GM18511 (cell line): ENCODE data around the gene CCT7.

Experiments used
- ATAC-seq: cut with Tn5 transposase; IDR thresholded peaks from one replicate; pipeline ENCODE4 v1.9.1; 2021; ENCODE audit warnings: mild to moderate bottlenecking, moderate library complexity; ENCODE audit not compliant: unreplicated experiment

Gene CCT7

DNA sequence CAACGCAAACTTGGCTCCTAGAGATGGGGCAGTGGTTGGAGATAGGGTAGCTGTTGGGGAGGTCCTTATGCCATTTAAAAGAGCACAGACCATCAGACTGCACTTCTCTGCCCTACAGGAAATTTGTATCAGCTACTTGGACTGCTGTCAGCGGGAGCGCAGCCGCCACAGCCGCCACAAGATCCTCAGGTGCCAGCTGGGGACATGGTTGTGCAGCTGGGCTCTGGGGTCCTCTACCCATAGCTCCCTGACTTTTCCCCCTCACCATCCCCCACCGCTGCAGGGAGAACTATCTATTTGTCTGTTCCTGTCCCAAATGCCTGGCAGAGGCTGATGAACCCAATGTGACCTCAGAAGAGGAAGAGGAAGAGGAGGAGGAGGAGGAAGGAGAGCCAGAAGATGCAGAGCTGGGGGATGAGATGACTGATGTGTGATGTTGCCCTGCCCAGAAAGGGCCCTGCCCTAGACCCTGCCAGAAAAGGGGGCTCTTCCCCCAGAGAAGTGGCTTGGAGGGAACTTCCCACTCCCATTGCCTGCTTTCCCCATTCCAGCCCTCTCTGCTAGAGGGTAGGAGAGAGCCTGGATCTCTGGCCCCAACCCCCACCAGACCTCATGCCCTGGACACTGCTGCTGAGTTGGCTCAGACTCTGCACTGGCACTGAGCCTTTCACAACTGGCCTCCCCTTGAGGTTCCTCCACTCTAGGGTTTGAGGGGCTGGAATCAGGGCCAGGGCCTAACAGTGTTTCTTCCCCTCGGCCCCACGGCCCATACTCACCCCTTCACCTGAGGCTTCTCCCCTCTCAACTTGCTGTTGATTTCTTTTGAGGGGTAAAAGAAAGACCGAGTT lies 8.4 kb upstream of the CCT7 start:
- ATAC-seq, result no peak

DNA sequence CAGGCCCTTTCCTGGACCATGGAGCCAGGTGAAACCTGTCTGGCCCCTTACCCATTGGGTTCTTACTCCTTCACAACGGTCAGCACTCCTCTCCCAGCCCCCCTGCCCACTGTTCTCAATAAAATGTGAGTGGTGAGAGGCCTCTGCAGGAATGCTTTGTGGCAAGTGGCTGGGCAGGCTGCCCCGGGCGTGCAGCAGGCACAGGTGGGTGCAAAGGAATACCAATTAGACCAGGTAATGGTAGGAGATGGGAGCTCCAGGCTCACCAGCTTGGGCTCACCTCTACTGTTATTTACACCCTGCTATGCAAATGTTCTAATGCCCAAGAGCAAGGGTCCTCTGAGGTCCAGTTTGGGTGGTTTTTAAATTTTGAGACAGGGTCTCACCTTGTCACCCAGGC lies 7.0 kb upstream of the CCT7 start:
- ATAC-seq, result no peak

- no peak for ATAC-seq
These were observed 5.5 kb upstream of the CCT7 start for GRCh38 chr2:73228631-73229030.

- peak; percentile 13 for ATAC-seq
These were observed 1.5 kb upstream of the CCT7 start for GRCh38 chr2:73232403-73233153.

DNA sequence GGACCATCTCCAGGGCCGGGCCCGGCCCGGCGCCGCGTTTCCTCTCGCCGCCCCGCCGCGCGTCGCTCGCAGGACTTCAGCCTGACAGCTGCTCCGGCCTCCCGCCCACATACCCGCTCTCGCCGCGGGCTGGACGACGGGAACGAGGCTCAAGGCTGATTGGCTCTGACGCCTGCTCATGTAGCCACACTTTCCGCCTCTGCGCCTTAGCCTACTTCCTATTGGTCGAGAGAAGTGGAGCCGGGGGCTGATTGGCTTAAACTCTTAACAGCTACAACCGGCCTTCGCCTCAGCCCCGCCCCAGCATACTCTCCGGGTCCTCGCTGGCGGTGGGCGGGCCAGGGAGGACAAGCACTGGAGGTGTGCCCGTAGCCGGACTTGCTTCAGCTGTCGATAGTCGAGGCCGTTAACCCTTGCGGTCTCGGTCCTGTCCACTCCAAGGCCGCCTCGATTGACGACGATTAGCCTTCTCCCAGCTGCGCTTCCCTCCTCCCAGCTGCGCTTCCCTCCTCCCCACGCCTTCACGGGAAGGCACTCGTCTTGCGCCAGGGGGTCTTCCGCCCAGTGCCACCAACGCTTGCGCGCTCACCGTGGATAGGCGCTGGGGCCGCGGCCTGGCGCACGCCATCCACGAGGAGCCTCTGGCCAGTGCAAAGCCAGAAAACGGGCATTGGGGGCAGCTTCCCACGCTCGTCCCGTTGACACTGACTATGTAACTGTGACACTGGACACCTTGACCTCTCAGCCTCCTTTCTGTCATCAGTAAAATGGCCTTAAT lies 765 bp upstream of the CCT7 start, which contains the start of gene PRADC1:
TSS of gene PRADC1 (minus strand) at position 86 of the 778 bp plus-strand sequence. CDS start at position 7, 79 bp downstream.
- ATAC-seq, result peak; percentile 91

DNA sequence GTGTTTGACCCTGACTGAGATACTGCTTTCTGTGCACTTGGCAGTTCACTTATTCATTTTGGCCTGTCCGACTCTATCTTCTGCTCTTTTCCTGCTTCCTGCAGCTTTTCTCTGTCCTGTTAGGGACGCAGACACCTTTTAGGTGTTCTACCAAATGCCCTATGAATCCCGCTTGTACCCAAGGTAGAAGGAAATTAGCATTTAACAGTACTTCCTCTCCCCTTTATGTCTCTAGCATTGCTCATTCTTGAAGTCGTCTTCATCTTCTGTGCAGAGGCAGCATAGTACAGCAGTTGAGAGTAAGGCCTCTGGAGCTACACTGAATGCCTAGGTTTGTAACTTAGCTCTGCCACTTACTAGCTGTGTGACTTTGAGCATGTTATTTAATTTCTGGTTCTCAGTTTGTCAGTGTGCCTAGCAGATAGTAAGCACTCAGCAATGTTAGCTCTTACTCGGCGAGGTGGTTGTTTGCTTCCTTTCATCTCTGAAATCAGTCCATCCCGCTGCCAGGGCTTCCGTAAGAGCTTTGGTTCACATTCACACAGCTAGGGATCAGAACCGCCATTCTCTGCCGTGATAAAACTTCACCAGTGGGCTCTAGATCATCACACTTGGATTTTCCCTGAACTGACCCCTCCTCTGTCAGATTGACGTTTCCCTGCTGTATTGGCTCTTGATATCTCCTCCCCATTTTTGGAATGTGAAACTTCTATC lies 1.4 kb downstream of the CCT7 start:
- no peak for ATAC-seq

DNA sequence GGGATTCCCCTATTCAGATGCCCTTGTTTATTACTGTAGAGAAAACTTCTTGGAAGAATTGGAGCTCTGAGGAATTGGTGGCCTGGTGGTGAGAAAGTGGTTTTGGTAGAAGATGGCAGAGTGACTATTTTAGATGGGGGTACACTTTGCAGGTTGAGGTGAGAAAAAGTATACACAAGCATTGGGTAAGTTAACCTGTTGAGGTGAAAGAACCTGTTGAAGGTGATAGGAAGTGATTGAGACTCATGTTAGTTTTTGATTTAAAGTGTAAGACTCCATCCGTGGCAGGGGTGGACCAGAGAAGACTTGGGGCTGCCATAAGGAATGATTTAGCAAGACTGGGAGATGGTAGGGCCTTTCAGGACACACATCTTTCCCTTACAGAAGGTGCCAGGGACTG lies 3.1 kb downstream of the CCT7 start:
- no peak for ATAC-seq

DNA sequence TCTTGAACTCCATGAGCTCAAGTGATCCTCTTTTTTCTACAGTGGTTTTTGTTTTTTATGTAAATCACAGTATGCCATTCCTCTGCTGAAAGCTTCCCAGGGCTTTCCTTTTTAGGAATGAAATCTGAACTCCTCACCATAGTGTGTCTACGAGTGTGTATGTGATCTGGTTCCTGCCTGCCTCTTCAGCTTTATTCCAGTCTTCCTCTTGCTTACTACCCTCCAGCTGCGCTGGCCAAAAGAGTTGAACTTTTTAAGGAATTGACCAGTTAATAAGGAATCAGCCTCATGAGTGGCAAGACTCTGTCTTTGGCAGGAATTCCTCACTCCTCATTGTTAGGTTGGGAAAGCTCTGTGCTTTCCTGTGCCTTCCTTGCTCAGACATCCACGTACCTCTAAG lies 4.0 kb downstream of the CCT7 start:
- ATAC-seq, result no peak

- ATAC-seq, result no peak
These were observed 4.9 kb downstream of the CCT7 start for GRCh38 chr2:73238976-73239375.

GRCh38 chr2:73239776-73240175 lies 5.7 kb downstream of the CCT7 start:
- ATAC-seq, result no peak

DNA sequence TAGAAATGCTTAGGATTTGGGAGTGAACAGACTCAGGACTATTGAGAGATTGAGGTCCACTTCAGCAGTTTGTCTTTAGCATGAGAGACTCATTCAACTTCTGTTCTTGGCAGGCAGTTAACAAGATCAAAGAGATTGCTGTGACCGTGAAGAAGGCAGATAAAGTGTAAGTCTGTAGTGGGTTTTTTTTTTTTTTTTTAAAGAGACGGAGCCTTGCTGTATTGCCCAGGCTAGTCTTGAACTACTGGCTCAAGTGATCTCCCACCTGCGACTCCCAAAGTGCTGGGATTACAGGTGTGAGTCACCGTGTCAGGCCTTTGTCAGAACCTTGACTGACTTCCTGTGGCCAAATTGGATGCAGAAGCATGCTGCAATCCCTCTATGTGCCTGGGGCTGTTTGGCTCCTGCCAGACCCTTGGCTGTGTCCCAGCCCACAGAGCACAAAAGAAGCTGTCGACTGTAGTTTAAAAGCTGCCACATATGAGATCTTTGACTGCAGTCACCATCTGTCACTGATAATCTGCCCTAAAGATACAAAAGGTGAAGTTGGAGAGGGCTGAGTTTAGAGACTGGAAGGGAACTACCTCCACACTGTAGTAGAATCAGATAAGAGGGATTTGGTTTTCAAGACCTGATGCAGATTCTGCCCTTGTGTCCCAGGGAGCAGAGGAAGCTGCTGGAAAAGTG lies 9.9 kb downstream of the CCT7 start:
- ATAC-seq, result no peak

DNA sequence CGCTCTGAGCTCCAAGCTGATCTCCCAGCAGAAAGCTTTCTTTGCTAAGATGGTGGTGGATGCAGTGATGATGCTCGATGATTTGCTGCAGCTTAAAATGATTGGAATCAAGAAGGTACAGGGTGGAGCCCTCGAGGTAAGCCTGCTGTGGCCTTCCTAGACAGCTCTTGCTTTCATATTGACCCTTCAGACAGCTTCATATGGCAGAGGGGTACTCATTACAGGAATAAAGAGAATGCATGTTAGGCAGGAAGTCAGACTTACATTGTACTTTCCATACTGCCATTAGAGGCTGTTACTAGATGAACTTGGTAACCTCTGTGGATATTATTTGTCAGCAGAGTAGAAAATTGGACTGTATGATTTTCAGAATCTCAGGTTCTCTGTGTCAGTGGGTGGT lies 10.5 kb downstream of the CCT7 start:
- no peak for ATAC-seq

GRCh38 chr2:73246850-73247249 lies 12.7 kb downstream of the CCT7 start:
- no peak for ATAC-seq

DNA sequence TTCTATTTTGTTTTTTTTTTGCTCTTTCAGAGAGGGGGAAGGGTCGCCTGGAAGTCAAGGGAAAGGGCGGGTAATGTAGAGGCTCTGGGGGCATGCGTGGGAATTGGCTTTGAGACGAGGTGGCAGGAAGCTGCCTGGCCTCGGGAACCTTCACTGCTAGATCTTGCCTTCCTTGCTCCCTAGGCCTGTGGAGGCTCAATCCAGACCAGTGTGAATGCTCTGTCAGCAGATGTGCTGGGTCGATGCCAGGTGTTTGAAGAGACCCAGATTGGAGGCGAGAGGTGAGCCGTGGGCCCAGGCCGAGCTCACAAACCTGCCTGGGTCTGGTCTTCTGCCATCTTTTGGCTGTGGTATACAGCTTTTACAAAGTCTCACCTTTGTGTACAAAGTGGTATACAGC lies 15.5 kb downstream of the CCT7 start:
- no peak for ATAC-seq

DNA sequence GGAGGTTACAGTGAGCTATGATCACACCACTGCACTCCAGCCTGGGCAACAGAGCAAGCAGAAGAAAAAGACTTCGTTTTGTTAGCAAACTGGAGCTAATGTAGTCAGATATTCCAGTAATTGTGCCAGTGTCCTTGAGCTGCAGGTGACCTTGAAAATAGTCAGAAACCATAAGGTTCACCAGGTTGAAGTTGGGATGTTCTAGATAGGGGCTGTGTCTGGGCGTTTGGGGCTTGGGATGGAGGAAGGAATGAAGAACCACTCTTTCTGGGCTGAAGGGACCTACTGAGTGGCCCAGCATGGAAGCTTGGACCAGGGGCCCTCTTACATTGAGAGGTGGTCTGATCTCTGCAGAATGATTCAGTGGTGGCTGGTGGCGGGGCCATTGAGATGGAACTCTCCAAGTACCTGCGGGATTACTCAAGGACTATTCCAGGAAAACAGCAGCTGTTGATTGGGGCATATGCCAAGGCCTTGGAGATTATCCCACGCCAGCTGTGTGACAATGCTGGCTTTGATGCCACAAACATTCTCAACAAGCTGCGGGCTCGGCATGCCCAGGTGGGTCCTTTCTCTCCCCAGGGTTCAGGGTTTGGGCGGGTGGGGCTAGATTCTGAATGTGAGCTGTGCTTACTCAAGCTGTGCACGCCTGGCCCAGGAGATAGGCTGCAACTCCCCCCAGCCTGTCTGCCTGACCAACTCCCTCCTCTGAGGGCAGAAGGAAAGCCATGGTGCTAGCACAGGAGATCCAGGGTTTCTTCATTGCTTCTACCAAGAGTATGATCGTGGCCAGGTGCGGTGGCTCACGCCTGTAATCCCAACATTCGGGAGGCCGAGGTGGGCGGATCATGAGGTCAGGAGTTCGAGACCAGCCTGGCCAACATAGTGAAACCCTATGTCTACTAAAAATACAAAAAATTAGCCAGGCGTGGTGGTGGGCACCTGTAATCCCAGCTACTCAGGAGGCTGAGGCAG lies 17.1 kb downstream of the CCT7 start:
- ATAC-seq, result no peak

DNA sequence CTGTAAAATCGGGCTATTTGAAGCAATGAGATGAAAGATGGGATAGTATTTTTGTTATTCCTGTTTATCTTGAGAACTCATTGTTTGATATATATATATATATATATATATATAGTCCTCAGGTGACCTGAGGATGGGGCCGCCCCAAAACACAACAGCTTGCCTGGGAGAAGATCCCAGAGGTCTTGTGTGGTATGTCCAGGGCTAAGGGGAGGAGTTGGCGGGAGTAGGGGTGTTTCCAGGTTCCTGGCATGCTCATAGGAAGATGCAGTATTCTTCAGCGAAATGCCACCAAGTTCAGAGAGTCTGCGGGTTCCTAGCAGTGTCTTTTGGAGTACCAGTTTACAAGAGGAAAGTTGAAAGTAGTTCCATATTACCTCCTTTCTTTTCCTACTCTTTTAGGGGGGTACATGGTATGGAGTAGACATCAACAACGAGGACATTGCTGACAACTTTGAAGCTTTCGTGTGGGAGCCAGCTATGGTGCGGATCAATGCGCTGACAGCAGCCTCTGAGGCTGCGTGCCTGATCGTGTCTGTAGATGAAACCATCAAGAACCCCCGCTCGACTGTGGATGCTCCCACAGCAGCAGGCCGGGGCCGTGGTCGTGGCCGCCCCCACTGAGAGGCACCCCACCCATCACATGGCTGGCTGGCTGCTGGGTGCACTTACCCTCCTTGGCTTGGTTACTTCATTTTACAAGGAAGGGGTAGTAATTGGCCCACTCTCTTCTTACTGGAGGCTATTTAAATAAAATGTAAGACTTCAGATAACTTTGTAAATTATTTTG lies 18.3 kb downstream of the CCT7 start:
- ATAC-seq, result no peak

DNA sequence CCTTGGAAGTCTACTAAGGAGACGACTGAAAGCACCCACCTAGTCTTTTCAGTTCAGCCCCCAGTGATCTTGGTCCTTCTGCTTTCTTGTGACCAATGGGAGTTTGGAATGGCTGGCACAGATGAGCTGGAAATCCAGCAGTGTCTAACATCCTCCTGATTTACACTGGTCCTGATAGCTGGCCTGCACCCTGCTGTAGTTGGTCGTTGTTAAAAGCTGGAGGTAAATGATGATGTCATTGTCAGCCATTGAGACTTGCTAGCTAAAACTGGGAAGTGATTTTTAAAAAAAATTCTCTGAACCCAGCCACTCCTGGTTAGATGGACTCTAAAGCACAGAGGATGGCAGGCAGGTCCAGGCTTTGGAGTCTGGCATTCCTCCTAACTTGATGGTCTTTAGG lies 19.3 kb downstream of the CCT7 start:
- no peak for ATAC-seq

DNA sequence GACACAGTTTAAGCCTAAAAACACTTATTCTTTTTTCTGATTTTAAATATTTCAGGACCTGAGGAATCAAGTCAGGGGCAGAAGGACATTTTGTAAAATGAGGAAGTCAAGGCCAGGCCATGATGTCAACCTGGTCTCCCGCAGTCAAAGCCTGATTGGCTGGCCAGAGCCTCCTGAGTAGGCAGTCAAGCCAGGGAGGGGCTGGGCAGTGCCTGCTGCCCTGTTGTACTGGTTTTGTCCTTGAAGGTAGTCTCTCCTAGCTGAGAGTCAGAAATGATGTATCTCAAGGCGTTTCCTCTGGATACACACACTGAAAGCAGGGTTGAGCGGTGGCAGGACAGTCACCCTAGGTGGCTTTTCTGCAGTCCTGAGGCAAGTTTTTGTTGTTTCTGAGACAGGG lies 19.8 kb downstream of the CCT7 start:
- ATAC-seq, result no peak
